B cell (primary cell): Measurements from ENCODE around the gene TMEM87A. TPM values are rescaled to one million over a fixed set of nuclear protein-coding genes. Genes with fewer than 3 reads are reported as not detected.

Experiments
- ATAC-seq: fragments of 200-7000 bp; cut with Tn5 transposase; one replicate; pipeline ENCODE4 v1.10.0; 2021; ENCODE audit warnings: low read depth, mild to moderate bottlenecking, moderate number of reproducible peaks, moderate library complexity
- CTCF ChIA-PET: fragments of 350-600 bp; sonication (Branson Sonifier 250); formaldehyde crosslinking; loops from one replicate; lab custom pipeline; 2021; ENCODE audit warnings: antibody characterized with exemption, inconsistent platforms; lab: Charles Lee
- POLR2A ChIA-PET: fragments of 350-600 bp; sonication (Branson Sonifier 250); formaldehyde crosslinking; loops from one replicate; lab custom pipeline; 2021; ENCODE audit warnings: antibody characterized with exemption; lab: Charles Lee
- DNase-seq: peaks from one replicate; pipeline ENCODE4 v3.0.0; 2013
- H2AFZ ChIP-seq: 2 replicates; pipeline ENCODE4 v1.6.1; 2012; ENCODE audit warnings: mild to moderate bottlenecking, low read depth, low read length; ENCODE audit not compliant: insufficient read depth, poor library complexity, severe bottlenecking
- H3K27ac ChIP-seq, 2 donors: 1 replicate in 1 of 2; 2 replicates in 1 of 2; pipeline ENCODE4 v1.5.1; 2012 to 2013; ENCODE audit warnings: low read length in 2 of 2, mild to moderate bottlenecking in 2 of 2, moderate library complexity in 1 of 2
- H3K27me3 ChIP-seq, 4 experiments: fragments of 200-600 bp in 1 of 4; sonication (generic) in 1 of 4; replicated peaks in 1 of 4; 1 replicate in 2 of 4; 2 replicates in 2 of 4; pipeline versions ENCODE4 v1.6.1 to v1.7.0; 2013 to 2016; ENCODE audit warnings: low read length in 3 of 4, mild to moderate bottlenecking in 2 of 4, mixed read lengths in 1 of 4, moderate library complexity in 1 of 4; ENCODE audit not compliant: insufficient read depth in 4 of 4, control insufficient read depth in 3 of 4; ENCODE audit errors: control extremely low read depth in 1 of 4
- H3K36me3 ChIP-seq, 2 experiments: replicated peaks in 1 of 2; 1 replicate in 1 of 2; 2 replicates in 1 of 2; pipeline versions ENCODE4 v1.6.1 to v1.7.1; 2013; ENCODE audit warnings: low read length in 1 of 2; ENCODE audit not compliant: insufficient read depth in 2 of 2, control insufficient read depth in 1 of 2; ENCODE audit errors: control extremely low read depth in 1 of 2, extremely low read depth in 1 of 2
- H3K4me1 ChIP-seq, 2 donors: fragments of 200-600 bp in 1 of 2; sonication (generic) in 1 of 2; 1 replicate in 1 of 2; 2 replicates in 1 of 2; pipeline versions ENCODE4 v1.5.1 to v1.6.1; 2013 to 2017; ENCODE audit warnings: low read length in 2 of 2; ENCODE audit not compliant: control insufficient read depth in 2 of 2, insufficient read depth in 2 of 2
- H3K4me2 ChIP-seq: replicated peaks from 2 replicates; pipeline ENCODE3; 2012; ENCODE audit warnings: mild to moderate bottlenecking, low read depth, low read length; ENCODE audit not compliant: poor library complexity, severe bottlenecking
- H3K4me3 ChIP-seq, 5 experiments: fragments of 200-600 bp in 1 of 5; sonication (generic) in 1 of 5; 1 replicate in 3 of 5; 2 replicates in 2 of 5; pipeline versions ENCODE4 v1.5.1 to v1.7.0; 2011 to 2016; ENCODE audit warnings: low read length in 4 of 5, mild to moderate bottlenecking in 4 of 5, low read depth in 2 of 5, control low read depth in 1 of 5, moderate library complexity in 1 of 5; ENCODE audit not compliant: insufficient read depth in 1 of 5; ENCODE audit errors: control extremely low read depth in 1 of 5, extremely low read depth in 1 of 5
- H3K79me2 ChIP-seq: fragments of 200-600 bp; sonication (generic); one replicate; pipeline ENCODE4 v1.6.0; 2016; ENCODE audit warnings: low read length; ENCODE audit not compliant: control insufficient read depth, insufficient read depth
- H3K9ac ChIP-seq: fragments of 200-600 bp; sonication (generic); 2 replicates; pipeline ENCODE4 v1.6.1; 2017; ENCODE audit warnings: mild to moderate bottlenecking, low read length, moderate library complexity
- H3K9me3 ChIP-seq, 3 donors: one replicate each; pipeline versions ENCODE4 v1.6.1 to v1.7.1; 2013; ENCODE audit warnings: low read length in 2 of 3; ENCODE audit not compliant: control insufficient read depth in 2 of 3, insufficient read depth in 1 of 3; ENCODE audit errors: control extremely low read depth in 1 of 3
- H4K20me1 ChIP-seq: 2 replicates; pipeline ENCODE4 v1.6.0; 2012; ENCODE audit warnings: mild to moderate bottlenecking, low read length; ENCODE audit not compliant: insufficient read depth, control insufficient read depth, poor library complexity, severe bottlenecking
- H3K27ac Mint-ChIP-seq: one replicate; pipeline ENCODE4 v1.8.0; 2021; ENCODE audit warnings: mixed read lengths
- H3K27me3 Mint-ChIP-seq: one replicate; pipeline ENCODE4 v1.8.0; 2021; ENCODE audit warnings: mixed read lengths
- H3K4me1 Mint-ChIP-seq: one replicate; pipeline ENCODE4 v1.8.0; 2021; ENCODE audit warnings: mixed read lengths
- H3K4me3 Mint-ChIP-seq: one replicate; pipeline ENCODE4 v1.8.0; 2021; ENCODE audit warnings: mixed read lengths
- H3K9me3 Mint-ChIP-seq: one replicate; pipeline ENCODE4 v1.8.0; 2022; ENCODE audit warnings: mixed read lengths; ENCODE audit not compliant: insufficient read depth
- CTCF ChIP-seq: fragments of 200-600 bp; IDR thresholded peaks from one replicate; pipeline ENCODE4 v1.8.0; 2022; ENCODE audit warnings: antibody characterized with exemption, mild to moderate bottlenecking
- EZH2 ChIP-seq: IDR thresholded peaks from 2 replicates; pipeline ENCODE4 v1.6.1; 2012; ENCODE audit warnings: borderline replicate concordance, low read depth, mild to moderate bottlenecking, moderate library complexity, low read length; ENCODE audit not compliant: insufficient read depth, poor library complexity, severe bottlenecking
- WGBS: methylation state at CpG from one replicate; pipeline ENCODE4 v1.1.5; 2013; ENCODE audit warnings: missing lambda C conversion rate; ENCODE audit not compliant: insufficient coverage; 5-methylcytosine and 5-hydroxymethylcytosine counted together
- intact Hi-C: fragments of 100-400 bp; cut with micrococcal nuclease; formaldehyde crosslinking; loops from one replicate; pipeline ENCODE4 v1.10.0; 2022
- polyA plus RNA-seq: library from polyadenylated mRNA; depleted of rRNA; stranded (reverse); fragments of >200 nt; gene quantifications from 2 replicates; pipeline ENCODE4 v1.2.3, GENCODE V29; 2012
- total RNA-seq, 2 donors: library from RNA; stranded (reverse); fragments of 120-200 nt in 1 of 2; gene quantifications; 1 replicate in 1 of 2; 2 replicates in 1 of 2; pipeline versions ENCODE4 v1.2.3 to v1.2.4, GENCODE V29; 2013 to 2022

TMEM87A gene
- total and polyA plus RNA-seq, 2 donors (not counting 1 experiment from before 2014, with no cell fraction given), result 14.5 to 61.5 TPM

GRCh38 chr15:42267286-42267685 lies 5.9 kb downstream of the TMEM87A start:
- DNase-seq (no peak), ATAC-seq (no peak)
- peaks cover under 1 to 4% of the 10 kb centered on the region in 2 donors for H3K4me1 ChIP-seq
- Mint-ChIP-seq H3K27me3 (no peaks in the 10 kb centered on the region), H3K4me1 (peaks cover 21% of the 10 kb centered on the region), H3K9me3 (no peaks in the 10 kb centered on the region), H3K27ac (no peak overlapping the region), H3K4me3 (no peak overlapping the region)
- ChIA-PET POLR2A (no interaction called here), CTCF (no interaction called here)
- H3K4me2 ChIP-seq, result no peak overlapping the region
- H3K79me2 ChIP-seq, result peaks cover 55% of the 10 kb centered on the region
- H3K27ac ChIP-seq, result no peak overlapping the region
- H3K27me3 ChIP-seq, result no peaks in the 10 kb centered on the region
- TF ChIP-seq EZH2, result no peak
- TF ChIP-seq CTCF, result no peak
- intact Hi-C loops, result no loop called here
- no peak overlapping the region for H3K4me3 ChIP-seq
- no peaks in the 10 kb centered on the region for H3K9me3 ChIP-seq
- H2AFZ ChIP-seq, result no peak overlapping the region
- H3K36me3 ChIP-seq, result peaks cover 12 to 66% of the 10 kb centered on the region in 2 experiments
- H4K20me1 ChIP-seq, result peaks cover 10% of the 10 kb centered on the region
- H3K9ac ChIP-seq, result no peak overlapping the region

DNA sequence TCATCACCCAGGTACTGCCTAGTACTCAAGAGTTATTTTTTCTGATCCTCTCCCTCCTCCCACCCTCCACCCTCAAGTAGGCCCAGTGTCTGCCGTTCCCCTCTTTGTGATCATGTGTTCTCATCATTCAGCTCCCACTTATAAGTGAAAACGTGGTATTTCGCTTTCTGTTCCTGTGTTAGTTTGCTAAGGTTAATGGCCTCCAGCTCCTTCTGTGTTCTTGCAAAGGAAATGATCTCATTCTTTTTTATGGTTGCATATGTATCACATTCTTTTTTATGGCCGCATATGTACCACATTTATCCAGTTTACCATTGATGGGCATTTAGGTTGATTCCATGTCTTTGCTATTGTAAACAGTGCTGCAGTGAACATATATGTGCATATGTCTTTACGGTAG lies 8.4 kb downstream of the TMEM87A start:
- H3K27ac ChIP-seq, result no peak overlapping the region
- H4K20me1 ChIP-seq, result peaks cover 6% of the 10 kb centered on the region
- H3K4me3 ChIP-seq, result no peak overlapping the region
- no peaks in the 10 kb centered on the region for H3K9me3 ChIP-seq
- Mint-ChIP-seq H3K27ac (no peak overlapping the region), H3K27me3 (no peaks in the 10 kb centered on the region), H3K4me3 (no peak overlapping the region), H3K4me1 (peaks cover 4% of the 10 kb centered on the region), H3K9me3 (no peaks in the 10 kb centered on the region)
- H3K9ac ChIP-seq, result no peak overlapping the region
- no peak overlapping the region for H3K4me2 ChIP-seq
- peaks cover 32% of the 10 kb centered on the region for H3K79me2 ChIP-seq
- no peak overlapping the region for H2AFZ ChIP-seq
- no peak for DNase-seq
- ChIA-PET CTCF (no interaction called here), POLR2A (interaction anchor here (0.7 kb wide), 1 partner anchor 226 kb away, joined by 3 read pairs; the partner anchor contains the start of gene ZNF106)
- H3K36me3 ChIP-seq, result peaks cover 22 to 79% of the 10 kb centered on the region in 2 experiments
- ATAC-seq, result no peak
- intact Hi-C loops, result no loop called here
- no peaks in the 10 kb centered on the region for H3K4me1 ChIP-seq
- no peak for TF ChIP-seq CTCF
- no peak for TF ChIP-seq EZH2
- 100% methylated on average over 1 of the region's 5 CpGs for WGBS
- no peaks in the 10 kb centered on the region for H3K27me3 ChIP-seq
